Measurements from ENCODE around the gene NLGN1.

GRCh38 chr3:173785004-173785403, 387.5 kb downstream of the NLGN1 start:
- TF ChIP-seq BHLHE40 (IDR thresholded peaks at IDR 0.05; ENCODE audit: borderline replicate concordance), result no peak
- TF ChIP-seq FOXK2 (IDR thresholded peaks at IDR 0.05), result no peak
